SK-N-SH treated with all-trans-retinoic acid at 6 μM for 48 hours (cell line): ENCODE results near the gene MGST1.

Experiments
- ATAC-seq: fragments of 200-7000 bp; cut with Tn5 transposase; 3 replicates; pipeline ENCODE4 v1.9.1; 2020; ENCODE audit warnings: mild to moderate bottlenecking, moderate library complexity
- ARNTL ChIP-seq: fragments of 450-650 bp; formaldehyde crosslinking; IDR thresholded peaks from 2 replicates; pipeline ENCODE4 v1.5.0; 2020; ENCODE audit warnings: low read depth, mild to moderate bottlenecking, moderate library complexity, borderline replicate concordance
- BACH2 ChIP-seq: fragments of 250-450 bp; sonication (Bioruptor Pico); IDR thresholded peaks from 2 replicates; pipeline ENCODE4 v1.9.0; 2021; ENCODE audit warnings: mild to moderate bottlenecking, borderline replicate concordance
- CREB5 ChIP-seq: fragments of 250-450 bp; sonication (Bioruptor Pico); IDR thresholded peaks from 2 replicates; pipeline ENCODE4 v1.5.1; 2020; ENCODE audit warnings: low read depth, mild to moderate bottlenecking, moderate library complexity
- CSDC2 ChIP-seq: fragments of 250-450 bp; sonication (Bioruptor Pico); IDR thresholded peaks from 2 replicates; pipeline ENCODE4 v1.5.0; 2020; ENCODE audit warnings: mild to moderate bottlenecking, moderate library complexity
- CSRNP3 ChIP-seq: fragments of 250-450 bp; sonication (Bioruptor Pico); IDR thresholded peaks from 2 replicates; pipeline ENCODE4 v1.5.1; 2021; ENCODE audit warnings: mild to moderate bottlenecking, moderate library complexity
- GLIS3 ChIP-seq: fragments of 250-450 bp; sonication (Bioruptor Pico); IDR thresholded peaks from 2 replicates; pipeline ENCODE4 v1.5.0; 2020; ENCODE audit warnings: mild to moderate bottlenecking, moderate library complexity
- ISL1 ChIP-seq: fragments of 250-450 bp; sonication (Bioruptor Pico); IDR thresholded peaks from 2 replicates; pipeline ENCODE4 v2.1.2; 2022; ENCODE audit warnings: mild to moderate bottlenecking, moderate library complexity
- OSR1 ChIP-seq: fragments of 250-450 bp; sonication (Bioruptor Pico); IDR thresholded peaks from 2 replicates; pipeline ENCODE4 v1.8.0; 2022; ENCODE audit warnings: moderate library complexity, mild to moderate bottlenecking, inconsistent platforms
- PATZ1 ChIP-seq: fragments of 250-450 bp; sonication (Bioruptor Pico); IDR thresholded peaks from 2 replicates; pipeline ENCODE4 v1.8.0; 2020; ENCODE audit warnings: mild to moderate bottlenecking, moderate library complexity, borderline replicate concordance
- POU6F1 ChIP-seq: fragments of 250-450 bp; sonication (Bioruptor Pico); IDR thresholded peaks from 2 replicates; pipeline ENCODE4 v1.8.0; 2021; ENCODE audit warnings: low read depth, mild to moderate bottlenecking, moderate library complexity, borderline replicate concordance
- PPARA ChIP-seq: fragments of 250-450 bp; sonication (Bioruptor Pico); IDR thresholded peaks from 2 replicates; pipeline ENCODE4 v1.5.0; 2020; ENCODE audit warnings: mild to moderate bottlenecking, borderline replicate concordance
- RARB ChIP-seq: fragments of 250-450 bp; sonication (Bioruptor Pico); IDR thresholded peaks from 2 replicates; pipeline ENCODE4 v1.8.0; 2021; ENCODE audit warnings: mild to moderate bottlenecking, moderate library complexity
- SNAI2 ChIP-seq: fragments of 250-450 bp; sonication (Bioruptor Pico); IDR thresholded peaks from 2 replicates; pipeline ENCODE4 v1.5.0; 2020; ENCODE audit warnings: mild to moderate bottlenecking, moderate library complexity
- TCF4 ChIP-seq: fragments of 250-450 bp; sonication (Bioruptor Pico); IDR thresholded peaks from 2 replicates; pipeline ENCODE4 v1.8.0; 2021; ENCODE audit warnings: mild to moderate bottlenecking, moderate library complexity, borderline replicate concordance
- TOX ChIP-seq: fragments of 250-450 bp; sonication (Bioruptor Pico); IDR thresholded peaks from 2 replicates; pipeline ENCODE4 v1.8.0; 2021; ENCODE audit warnings: mild to moderate bottlenecking, moderate library complexity, borderline replicate concordance
- TSHZ2 ChIP-seq: fragments of 250-450 bp; sonication (Bioruptor Pico); IDR thresholded peaks from 2 replicates; pipeline ENCODE4 v1.5.0; 2020; ENCODE audit warnings: mild to moderate bottlenecking, moderate library complexity
- ZC3H10 ChIP-seq: fragments of 250-450 bp; sonication (Bioruptor Pico); IDR thresholded peaks from 2 replicates; pipeline ENCODE4 v1.5.1; 2021; ENCODE audit warnings: mild to moderate bottlenecking, moderate library complexity
- ZFP3 ChIP-seq: fragments of 250-450 bp; sonication (Bioruptor Pico); IDR thresholded peaks from 2 replicates; pipeline ENCODE4 v1.5.0; 2020; ENCODE audit warnings: mild to moderate bottlenecking, moderate library complexity
- ZFP30 ChIP-seq: fragments of 450-650 bp; formaldehyde crosslinking; IDR thresholded peaks from 2 replicates; pipeline ENCODE4 v1.5.0; 2022; ENCODE audit warnings: mild to moderate bottlenecking, moderate library complexity
- ZNF565 ChIP-seq: fragments of 450-650 bp; formaldehyde crosslinking; conservative IDR thresholded peaks from 2 replicates; pipeline ENCODE4 v1.5.0; 2020; ENCODE audit warnings: low read depth, mild to moderate bottlenecking, moderate library complexity
- ZNF8 ChIP-seq: fragments of 450-650 bp; formaldehyde crosslinking; IDR thresholded peaks from 2 replicates; pipeline ENCODE4 v1.5.0; 2020; ENCODE audit warnings: mild to moderate bottlenecking, moderate library complexity

Gene MGST1

GRCh38 chr12:16325426-16325825 is 22.0 kb upstream of the MGST1 start:
- ATAC-seq, result no peak
- TF ChIP-seq TCF4 (CRISPR knock-in tag) (no peak), POU6F1 (CRISPR knock-in tag) (no peak), TSHZ2 (no peak), CREB5 (CRISPR knock-in tag) (no peak), GLIS3 (CRISPR knock-in tag) (no peak), ZFP30 (CRISPR knock-in tag) (no peak), OSR1 (CRISPR knock-in tag) (no peak), RARB (CRISPR knock-in tag) (no peak), ZFP3 (CRISPR knock-in tag) (no peak), TOX (no peak), SNAI2 (no peak), PPARA (CRISPR knock-in tag) (no peak), CSRNP3 (CRISPR knock-in tag) (no peak), ISL1 (CRISPR knock-in tag) (no peak), ARNTL (CRISPR knock-in tag) (no peak)

GRCh38 chr12:16327963-16328362 is 19.5 kb upstream of the MGST1 start:
- no peak for ATAC-seq
- TF ChIP-seq PPARA (CRISPR knock-in tag) (no peak), TCF4 (CRISPR knock-in tag) (no peak), ZNF565 (no peak)

GRCh38 chr12:16329594-16329993 is 17.9 kb upstream of the MGST1 start:
- TF ChIP-seq CSDC2 (CRISPR knock-in tag) (no peak), CSRNP3 (CRISPR knock-in tag) (no peak), GLIS3 (CRISPR knock-in tag) (no peak), OSR1 (CRISPR knock-in tag) (no peak), PPARA (CRISPR knock-in tag) (no peak)
- no peak for ATAC-seq

- ATAC-seq, result no peak
- TF ChIP-seq OSR1 (CRISPR knock-in tag) (no peak), ARNTL (CRISPR knock-in tag) (no peak), PPARA (CRISPR knock-in tag) (no peak), TOX (no peak), PATZ1 (CRISPR knock-in tag) (no peak), ISL1 (CRISPR knock-in tag) (no peak), ZNF565 (no peak), ZC3H10 (CRISPR knock-in tag) (no peak), ZNF8 (CRISPR knock-in tag) (no peak), BACH2 (CRISPR knock-in tag) (no peak), ZFP3 (CRISPR knock-in tag) (no peak), CSRNP3 (CRISPR knock-in tag) (no peak), CREB5 (CRISPR knock-in tag) (no peak), TCF4 (CRISPR knock-in tag) (no peak)
- TF ChIP-seq, all 23 proteins: peak for 0
These were observed 16.9 kb upstream of the MGST1 start for GRCh38 chr12:16330560-16330959.
